OCI-LY1 (cell line): ENCODE measurements around the gene BRD4.
"Not testable (repeated sequence)": the region's sequence is repeated elsewhere in the genome, so short reads cannot be mapped to it uniquely, and the experiment has no call there.

ENCODE experiments used
- EZH2 ChIP-seq: fragments of 200-600 bp; sonication (generic), shearing (Covaris generic); IDR thresholded peaks from 2 replicates; pipeline ENCODE4 v1.8.0; 2017; ENCODE audit warnings: borderline replicate concordance, mixed run types, mild to moderate bottlenecking, antibody characterized with exemption, low read length, moderate library complexity, mixed read lengths
- TF ChIP-seq, protein P1 (sequence below): fragments of 200-600 bp; sonication (generic), shearing (Covaris generic); IDR thresholded peaks from 2 replicates; pipeline ENCODE4 v1.5.1; 2017; ENCODE audit warnings: mild to moderate bottlenecking, antibody characterized with exemption, low read length, moderate library complexity, mixed read lengths

DNA sequence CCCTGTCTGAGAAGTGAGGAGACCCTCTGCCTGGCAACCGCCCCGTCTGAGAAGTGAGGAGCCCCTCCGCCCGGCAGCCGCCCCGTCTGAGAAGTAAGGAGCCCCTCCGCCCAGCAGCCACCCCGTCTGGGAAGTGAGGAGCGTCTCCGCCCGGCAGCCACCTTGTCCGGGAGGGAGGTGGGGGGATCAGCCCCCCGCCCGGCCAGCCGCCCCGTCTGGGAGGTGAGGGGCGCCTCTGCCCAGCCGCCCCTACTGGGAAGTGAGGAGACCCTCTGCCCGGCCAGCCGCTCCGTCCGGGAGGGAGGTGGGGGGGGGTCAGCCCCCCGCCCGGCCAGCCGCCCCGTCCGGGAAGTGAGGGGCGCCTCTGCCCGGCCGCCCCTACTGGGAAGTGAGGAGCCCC is 30.7 kb upstream of the BRD4 start:
- TF ChIP-seq, protein P1, sequence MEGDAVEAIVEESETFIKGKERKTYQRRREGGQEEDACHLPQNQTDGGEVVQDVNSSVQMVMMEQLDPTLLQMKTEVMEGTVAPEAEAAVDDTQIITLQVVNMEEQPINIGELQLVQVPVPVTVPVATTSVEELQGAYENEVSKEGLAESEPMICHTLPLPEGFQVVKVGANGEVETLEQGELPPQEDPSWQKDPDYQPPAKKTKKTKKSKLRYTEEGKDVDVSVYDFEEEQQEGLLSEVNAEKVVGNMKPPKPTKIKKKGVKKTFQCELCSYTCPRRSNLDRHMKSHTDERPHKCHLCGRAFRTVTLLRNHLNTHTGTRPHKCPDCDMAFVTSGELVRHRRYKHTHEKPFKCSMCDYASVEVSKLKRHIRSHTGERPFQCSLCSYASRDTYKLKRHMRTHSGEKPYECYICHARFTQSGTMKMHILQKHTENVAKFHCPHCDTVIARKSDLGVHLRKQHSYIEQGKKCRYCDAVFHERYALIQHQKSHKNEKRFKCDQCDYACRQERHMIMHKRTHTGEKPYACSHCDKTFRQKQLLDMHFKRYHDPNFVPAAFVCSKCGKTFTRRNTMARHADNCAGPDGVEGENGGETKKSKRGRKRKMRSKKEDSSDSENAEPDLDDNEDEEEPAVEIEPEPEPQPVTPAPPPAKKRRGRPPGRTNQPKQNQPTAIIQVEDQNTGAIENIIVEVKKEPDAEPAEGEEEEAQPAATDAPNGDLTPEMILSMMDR = not testable (repeated sequence)
- TF ChIP-seq EZH2 = not testable (repeated sequence)
